GM12801 (cell line): ENCODE data around the gene MYH6.

Experiments used
- TF ChIP-seq, protein P1 (sequence below): IDR thresholded peaks from one replicate; pipeline ENCODE4 v1.5.1; 2011; ENCODE audit warnings: control low read depth; ENCODE audit not compliant: insufficient read length; ENCODE audit errors: extremely low read depth

MYH6 gene

GRCh38 chr14:23377573-23378563, 30.2 kb downstream of the MYH6 start:
- TF ChIP-seq, protein P1, sequence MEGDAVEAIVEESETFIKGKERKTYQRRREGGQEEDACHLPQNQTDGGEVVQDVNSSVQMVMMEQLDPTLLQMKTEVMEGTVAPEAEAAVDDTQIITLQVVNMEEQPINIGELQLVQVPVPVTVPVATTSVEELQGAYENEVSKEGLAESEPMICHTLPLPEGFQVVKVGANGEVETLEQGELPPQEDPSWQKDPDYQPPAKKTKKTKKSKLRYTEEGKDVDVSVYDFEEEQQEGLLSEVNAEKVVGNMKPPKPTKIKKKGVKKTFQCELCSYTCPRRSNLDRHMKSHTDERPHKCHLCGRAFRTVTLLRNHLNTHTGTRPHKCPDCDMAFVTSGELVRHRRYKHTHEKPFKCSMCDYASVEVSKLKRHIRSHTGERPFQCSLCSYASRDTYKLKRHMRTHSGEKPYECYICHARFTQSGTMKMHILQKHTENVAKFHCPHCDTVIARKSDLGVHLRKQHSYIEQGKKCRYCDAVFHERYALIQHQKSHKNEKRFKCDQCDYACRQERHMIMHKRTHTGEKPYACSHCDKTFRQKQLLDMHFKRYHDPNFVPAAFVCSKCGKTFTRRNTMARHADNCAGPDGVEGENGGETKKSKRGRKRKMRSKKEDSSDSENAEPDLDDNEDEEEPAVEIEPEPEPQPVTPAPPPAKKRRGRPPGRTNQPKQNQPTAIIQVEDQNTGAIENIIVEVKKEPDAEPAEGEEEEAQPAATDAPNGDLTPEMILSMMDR: no peak

GRCh38 chr14:23377198-23377550, 30.9 kb downstream of the MYH6 start:
- TF ChIP-seq, protein P1: no peak

DNA sequence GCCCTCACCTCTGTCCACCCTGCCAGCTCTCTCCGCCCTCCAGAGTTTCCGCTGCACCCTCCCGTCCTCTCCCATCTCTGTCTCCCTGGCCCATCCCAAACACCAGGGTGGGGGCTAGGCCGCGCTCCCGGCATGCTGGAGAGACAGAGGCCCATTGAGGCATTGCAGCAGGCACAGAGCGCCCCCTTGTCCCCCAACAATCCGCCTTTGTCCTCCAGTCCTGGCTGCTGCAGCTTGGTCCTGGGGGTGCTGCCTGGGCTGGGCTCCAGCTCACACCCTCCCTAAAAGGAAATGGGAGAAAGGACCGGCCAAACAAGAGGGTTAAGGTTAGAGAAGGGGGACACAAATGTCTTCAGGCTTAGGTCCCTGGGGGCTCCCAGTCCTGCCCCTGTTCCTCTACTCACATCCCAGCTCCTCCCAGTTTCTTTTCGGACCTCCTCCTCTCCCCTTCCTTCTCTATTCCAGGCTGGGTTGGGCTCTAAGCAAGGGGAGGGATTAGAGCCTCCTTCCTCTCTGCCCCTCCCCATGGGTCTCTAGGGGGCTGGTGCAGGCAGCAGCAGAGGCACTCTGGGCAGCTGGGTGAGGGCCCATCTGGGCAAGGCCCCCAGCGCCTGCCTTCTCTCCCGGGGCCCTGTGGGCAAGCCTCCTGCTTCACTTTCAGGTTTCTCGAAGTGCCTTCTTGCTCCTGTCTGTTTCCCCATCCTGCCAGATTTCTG, 31.4 kb downstream of the MYH6 start, which contains the start of gene CMTM5:
CMTM5 (plus strand) TSS at position 565 of the 716 bp plus-strand sequence. CDS start 206 bp downstream, outside the sequence.
- TF ChIP-seq, protein P1: no peak

- TF ChIP-seq, protein P1: no peak
These were observed 32.4 kb downstream of the MYH6 start for GRCh38 chr14:23375527-23376251.

DNA sequence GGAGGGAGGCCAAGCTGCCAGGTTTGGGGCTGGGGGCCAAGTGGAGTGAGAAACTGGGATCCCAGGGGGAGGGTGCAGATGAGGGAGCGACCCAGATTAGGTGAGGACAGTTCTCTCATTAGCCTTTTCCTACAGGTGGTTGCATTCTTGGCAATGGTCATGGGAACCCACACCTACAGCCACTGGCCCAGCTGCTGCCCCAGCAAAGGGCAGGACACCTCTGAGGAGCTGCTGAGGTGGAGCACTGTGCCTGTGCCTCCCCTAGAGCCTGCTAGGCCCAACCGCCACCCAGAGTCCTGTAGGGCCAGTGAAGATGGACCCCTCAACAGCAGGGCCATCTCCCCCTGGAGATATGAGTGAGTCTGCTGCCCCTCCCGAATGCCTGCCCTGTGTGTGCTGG, 35.0 kb downstream of the MYH6 start:
- TF ChIP-seq, protein P1: no peak

DNA sequence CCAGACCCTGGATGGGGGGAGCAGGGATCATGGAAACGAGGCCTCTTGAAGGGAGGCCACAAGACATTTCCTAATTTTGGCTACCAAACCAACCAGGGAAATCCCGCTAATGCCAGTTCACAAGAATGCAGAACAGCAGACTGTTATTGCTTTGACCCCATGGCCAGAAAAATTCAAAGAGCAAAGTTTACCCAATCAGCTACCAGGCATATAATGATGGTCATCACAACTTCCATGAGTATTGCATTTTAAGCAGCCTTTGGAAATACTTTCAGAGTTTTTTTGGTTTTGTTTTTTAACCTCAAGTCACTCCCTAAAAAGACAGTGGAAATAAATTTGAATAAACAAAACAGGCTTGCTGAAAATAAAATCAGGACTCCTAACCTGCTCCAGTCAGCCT, 35.6 kb downstream of the MYH6 start, which contains the start of gene IL25:
IL25 (plus strand) TSS at position 301 of the 400 bp plus-strand sequence.
- TF ChIP-seq, protein P1: no peak

- TF ChIP-seq, protein P1: no peak
These were observed 36.2 kb downstream of the MYH6 start for GRCh38 chr14:23371865-23372264.
